ENCODE results near the gene SCFD2.

The SCFD2 gene

GRCh38 chr4:53132132-53132891 lies 233.5 kb downstream of the SCFD2 start:
- DNase-seq = no peak

DNA sequence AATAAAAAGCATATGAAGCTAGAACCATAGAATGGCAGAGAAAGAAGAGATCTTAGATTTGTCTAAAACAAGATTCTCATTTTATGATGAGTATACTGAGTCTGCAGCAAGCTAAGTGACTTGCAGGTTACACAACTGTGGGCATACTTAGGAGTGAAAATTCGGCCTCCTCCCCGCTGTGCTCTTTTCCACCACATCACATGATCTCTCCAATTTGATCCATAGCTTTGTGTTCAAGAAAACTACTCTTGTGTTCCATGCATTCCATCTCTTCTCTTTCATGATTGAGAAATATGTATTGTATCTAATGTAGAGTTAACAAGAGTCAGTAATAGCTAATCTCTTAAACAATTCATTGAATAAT lies 234.3 kb downstream of the SCFD2 start:
- no peak for DNase-seq

GRCh38 chr4:53130896-53131561 lies 234.8 kb downstream of the SCFD2 start:
- DNase-seq = no peak

DNA sequence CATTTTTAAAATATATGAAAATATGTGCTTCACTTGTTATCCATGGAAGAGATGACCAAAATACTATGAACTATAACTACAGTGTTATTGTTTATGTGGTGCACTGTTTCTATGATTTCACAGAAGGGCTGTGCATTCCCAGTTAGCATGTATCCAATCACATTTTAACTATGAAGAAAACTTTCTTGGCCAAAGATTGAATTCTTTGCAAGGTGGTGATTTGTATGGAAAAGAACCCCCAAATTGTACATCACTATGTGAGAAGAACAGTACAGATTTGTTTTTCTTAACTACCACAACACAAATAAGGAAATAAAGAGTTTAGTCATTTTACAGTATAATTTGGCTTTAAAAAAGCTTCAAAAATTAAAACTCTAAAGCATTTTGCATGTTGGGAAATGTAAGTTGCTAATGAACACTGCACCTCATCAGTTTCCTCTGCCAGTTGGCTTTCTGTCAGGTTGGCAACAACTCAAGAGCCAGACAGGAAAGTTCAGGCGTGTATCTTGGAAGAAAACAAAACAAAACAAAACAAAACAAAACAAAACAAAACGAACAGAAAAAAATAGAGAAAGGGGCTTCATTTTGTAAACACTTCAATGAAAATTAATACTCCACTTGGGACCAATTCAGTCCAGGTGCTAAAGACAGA lies 237.0 kb downstream of the SCFD2 start:
- DNase-seq = peak; percentile 87 to 88

GRCh38 chr4:53128231-53128630 lies 237.6 kb downstream of the SCFD2 start:
- DNase-seq = no peak

DNA sequence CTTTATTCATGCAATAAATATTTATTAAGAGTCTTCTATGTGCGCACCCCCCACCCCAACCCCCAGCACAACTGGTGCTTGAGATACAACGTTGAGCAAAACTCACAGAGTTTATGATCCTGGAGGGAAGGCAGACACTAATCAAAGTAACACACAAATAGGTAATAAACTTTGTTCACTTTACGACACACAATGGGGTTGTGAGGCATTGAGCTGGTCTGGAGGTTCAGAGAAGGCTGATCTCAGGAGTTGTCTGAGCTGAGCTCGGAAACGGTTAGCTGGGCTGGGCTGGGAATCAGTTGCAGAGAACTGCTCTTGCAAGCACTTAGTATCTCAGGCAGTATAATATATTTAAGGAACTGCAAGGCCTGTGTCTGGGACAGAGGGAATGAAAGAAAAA lies 238.5 kb downstream of the SCFD2 start:
- no peak for DNase-seq

GRCh38 chr4:53126099-53126498 lies 239.8 kb downstream of the SCFD2 start:
- no peak for DNase-seq

GRCh38 chr4:53123819-53124218 lies 242.0 kb downstream of the SCFD2 start:
- no peak for DNase-seq

DNA sequence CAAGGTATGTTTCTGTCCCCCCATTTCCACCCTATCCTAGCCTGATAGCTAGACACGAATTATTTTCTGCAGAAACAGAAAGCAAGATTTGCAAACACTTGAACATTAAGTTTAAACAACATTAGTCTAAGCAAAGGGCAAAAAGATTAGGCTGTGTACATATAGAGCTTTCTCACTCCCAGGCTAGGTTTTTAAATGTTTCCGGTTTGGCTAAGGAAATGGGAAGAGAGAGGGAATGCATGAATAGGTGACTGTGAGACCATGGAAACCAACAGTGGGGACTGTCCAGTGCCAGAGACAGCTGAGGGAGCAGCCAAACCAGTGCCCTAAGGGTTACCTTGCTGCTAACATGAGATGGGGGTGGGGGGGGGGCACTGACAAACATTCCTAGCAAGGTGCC lies 242.7 kb downstream of the SCFD2 start:
- DNase-seq = no peak

DNA sequence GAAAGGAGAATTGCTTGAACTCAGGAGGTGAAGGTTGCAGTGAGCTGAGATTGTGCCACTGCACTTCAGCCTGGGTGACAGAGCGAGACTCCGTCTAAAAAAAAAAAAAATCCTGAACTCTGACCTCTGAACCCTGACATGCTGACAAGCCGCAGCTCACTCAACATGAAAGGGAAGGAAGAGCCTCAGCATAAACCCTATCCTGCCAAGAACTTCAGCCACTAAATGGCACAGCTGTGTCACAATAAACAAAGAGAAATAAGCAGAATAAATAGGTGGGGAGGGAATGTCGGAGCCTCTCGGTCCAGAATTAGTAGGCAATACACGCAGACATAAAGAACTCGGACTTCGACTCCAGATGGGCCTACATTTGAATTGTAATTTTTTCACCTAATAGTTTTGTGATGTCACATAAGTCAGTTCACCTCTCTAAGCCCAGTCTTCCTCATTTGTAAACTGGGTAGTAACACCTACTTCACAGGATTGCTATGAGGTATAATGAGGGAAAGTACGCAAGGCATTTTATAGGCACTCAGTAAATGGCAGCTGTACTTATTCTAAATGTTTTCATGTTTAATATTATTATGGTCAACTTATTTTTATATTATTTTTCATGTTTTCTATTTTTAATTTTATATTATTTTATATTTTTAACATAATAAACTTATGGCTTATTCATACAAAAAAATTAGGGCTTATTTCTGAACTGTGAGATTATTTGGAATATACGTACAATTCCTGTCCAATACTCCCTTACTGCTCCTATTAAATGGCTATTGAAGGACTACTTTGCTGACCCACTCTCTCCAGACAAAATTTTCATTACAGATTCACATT lies 243.4 kb downstream of the SCFD2 start:
- no peak for DNase-seq

DNA sequence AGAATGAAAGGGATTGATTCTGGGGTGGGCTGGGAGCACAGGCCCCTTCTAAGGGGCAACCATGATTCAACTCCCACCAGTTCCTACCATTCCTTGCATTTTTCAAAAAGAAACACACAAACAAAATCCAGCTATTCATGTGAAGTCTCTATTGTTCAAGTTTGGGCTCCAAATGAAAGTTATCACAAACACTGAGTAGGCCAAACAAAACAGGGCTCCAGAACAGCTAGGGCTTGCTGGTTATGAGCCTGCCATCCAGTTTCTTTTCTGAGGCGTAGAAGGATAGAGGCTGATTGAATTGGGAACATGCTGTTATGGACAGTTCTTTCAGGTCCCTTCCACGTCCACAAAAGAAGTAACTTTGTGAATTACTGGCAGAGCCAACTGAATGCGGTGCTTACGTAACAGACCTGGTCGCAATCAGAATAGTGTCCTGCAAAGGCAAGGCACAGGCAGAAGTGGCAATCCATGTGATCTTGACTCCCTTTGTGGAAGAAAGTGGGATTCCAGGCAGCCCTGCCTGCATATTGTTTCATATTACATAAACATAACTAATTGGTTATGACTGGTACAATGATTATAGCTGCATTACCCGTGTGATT lies 244.5 kb downstream of the SCFD2 start:
- DNase-seq = no peak

DNA sequence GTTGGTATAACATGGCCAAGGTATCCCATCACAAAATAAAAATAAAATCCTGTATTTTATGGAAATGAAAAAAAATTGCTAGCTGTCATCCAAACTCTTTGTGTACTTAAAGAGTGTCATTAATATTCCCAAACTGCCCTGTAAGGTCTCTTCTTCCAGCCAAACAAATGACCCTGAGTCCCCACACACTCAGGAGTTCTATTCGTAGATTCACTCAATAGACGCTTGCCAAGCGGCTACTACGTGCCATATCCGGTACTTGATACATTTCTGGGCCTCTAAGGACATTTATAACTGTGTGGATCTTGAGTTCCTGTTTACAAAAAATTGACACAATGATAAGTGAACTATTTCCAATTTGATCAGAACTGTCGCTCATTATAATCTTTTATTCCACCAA lies 245.1 kb downstream of the SCFD2 start:
- DNase-seq = no peak

- no peak for DNase-seq
Measured at GRCh38 chr4:53119680-53120079, 246.2 kb downstream of the SCFD2 start.

- no peak for DNase-seq
Measured at GRCh38 chr4:53118676-53119075, 247.2 kb downstream of the SCFD2 start.

- DNase-seq = no peak
Measured at GRCh38 chr4:53116954-53117353, 248.9 kb downstream of the SCFD2 start.

- no peak for DNase-seq
Measured at GRCh38 chr4:53113431-53114225, 252.2 kb downstream of the SCFD2 start.

DNA sequence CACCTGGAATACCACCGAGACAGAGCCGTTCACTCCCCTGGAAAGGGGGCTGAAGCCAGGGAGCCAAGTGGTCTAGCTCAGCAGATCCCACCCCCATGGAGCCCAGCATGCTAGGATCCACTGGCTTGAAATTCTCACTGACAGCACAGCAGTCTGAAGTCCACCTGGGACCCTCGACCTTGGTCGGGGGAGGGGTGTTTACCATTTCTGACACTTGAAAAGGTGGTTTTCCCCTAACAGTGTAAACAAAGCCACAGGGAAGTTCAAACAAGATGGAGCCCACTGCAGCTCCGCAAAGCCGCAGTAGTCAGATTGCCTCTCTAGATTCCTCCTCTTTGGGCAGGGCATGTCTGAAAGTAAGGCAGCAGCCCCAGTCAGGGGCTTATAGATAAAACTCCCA lies 260.5 kb downstream of the SCFD2 start:
- no peak for DNase-seq

DNA sequence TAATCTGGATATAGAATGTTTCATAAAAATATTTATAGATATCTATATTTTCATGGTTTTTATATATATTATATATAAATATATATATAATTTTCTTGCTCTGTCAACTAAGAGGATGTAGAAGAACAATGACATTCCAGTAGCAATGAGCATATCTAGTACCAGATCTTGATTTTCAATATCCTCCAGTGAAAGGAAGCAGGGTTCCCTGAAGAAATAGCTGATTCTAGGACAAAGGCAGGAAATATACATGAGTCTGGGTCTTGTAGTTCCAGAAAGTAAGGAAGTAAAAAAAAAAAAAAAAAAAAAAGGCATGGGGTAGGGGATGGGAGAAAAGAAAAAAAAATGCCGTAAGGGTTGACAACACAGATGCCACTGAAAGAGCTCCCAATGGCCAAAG lies 262.4 kb downstream of the SCFD2 start:
- no peak for DNase-seq

DNA sequence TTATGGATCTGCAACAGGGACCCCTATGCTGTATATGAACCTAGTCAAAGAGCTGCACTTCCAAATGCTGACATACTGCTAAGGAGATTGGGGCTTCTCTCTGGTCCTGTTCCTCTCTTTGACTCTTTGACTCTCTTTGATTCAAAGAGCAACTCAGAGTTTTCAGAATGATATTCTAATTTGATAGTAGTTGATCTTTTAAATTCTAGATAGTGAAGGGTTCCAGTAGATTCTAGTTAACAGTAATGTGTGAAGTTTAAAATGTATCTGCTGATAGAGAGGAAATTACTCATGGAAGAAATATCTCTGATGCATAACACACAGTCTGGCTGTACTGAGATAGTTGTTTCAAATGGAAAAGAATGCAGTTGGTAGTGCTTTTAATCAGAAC lies 264.7 kb downstream of the SCFD2 start:
- DNase-seq = no peak

DNA sequence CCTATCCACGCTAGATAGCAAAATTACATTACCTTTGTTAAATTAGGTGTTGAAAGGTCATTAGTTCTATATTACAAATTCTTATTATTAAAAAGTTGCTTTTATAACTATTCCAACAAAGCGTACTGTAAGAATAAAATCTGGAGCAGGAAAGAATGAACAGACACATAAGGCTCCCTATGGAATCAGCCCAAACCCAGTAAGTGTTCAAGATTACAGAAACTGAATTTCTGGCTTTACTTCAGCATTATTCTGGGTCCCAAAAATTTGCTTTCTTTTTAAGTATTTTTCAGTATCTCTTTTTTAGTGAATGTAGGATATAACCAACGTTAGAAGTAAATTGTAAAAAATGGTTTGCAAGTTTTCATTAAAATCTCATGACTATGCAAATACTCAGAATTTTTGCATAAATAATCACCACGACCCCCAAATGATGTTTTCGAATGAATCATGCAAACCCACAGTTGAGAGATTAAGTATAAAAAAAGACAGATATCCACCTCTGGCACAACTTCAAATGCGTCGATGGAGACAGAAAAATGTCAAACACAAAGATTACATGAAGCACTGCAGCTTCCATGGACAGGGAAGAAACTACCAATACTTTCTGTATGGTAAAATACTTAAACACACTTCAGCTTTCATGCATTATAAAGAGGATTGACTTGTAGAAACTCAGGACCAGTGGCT lies 265.2 kb downstream of the SCFD2 start:
- no peak for DNase-seq

GRCh38 chr4:53098681-53099121 lies 267.2 kb downstream of the SCFD2 start:
- DNase-seq = no peak
